Nephron progenitor cell (in vitro differentiated cells): Measurements from ENCODE around the gene UBAP2L.
A peak's percentile ranks its signal among the peaks of the same experiment; 100 is the strongest.

Experiments
- DNase-seq: peaks from one replicate; pipeline ENCODE4 v3.0.0; 2021
- H3K27ac Mint-ChIP-seq: 2 replicates; pipeline ENCODE4 v1.8.0; 2021; ENCODE audit warnings: mild to moderate bottlenecking, moderate library complexity, mixed read lengths
- H3K27me3 Mint-ChIP-seq: 2 replicates; pipeline ENCODE4 v1.8.0; 2021; ENCODE audit warnings: mild to moderate bottlenecking, low read depth, mixed read lengths; ENCODE audit not compliant: poor library complexity
- H3K36me3 Mint-ChIP-seq: 2 replicates; pipeline ENCODE4 v1.8.0; 2021; ENCODE audit warnings: low read depth, mixed read lengths
- H3K4me1 Mint-ChIP-seq: 2 replicates; pipeline ENCODE4 v1.8.0; 2021; ENCODE audit warnings: mixed read lengths
- H3K4me3 Mint-ChIP-seq: 2 replicates; pipeline ENCODE4 v1.8.0; 2021; ENCODE audit warnings: mild to moderate bottlenecking, moderate library complexity, mixed read lengths
- H3K9me3 Mint-ChIP-seq: 2 replicates; pipeline ENCODE4 v1.8.0; 2021; ENCODE audit warnings: mild to moderate bottlenecking, moderate library complexity, mixed read lengths
- TF ChIP-seq, protein P1 (sequence below): fragments of 200-600 bp; sonication (generic); IDR thresholded peaks from 2 replicates; pipeline ENCODE4 v1.5.0; 2021; ENCODE audit warnings: antibody characterized with exemption

UBAP2L gene

DNA sequence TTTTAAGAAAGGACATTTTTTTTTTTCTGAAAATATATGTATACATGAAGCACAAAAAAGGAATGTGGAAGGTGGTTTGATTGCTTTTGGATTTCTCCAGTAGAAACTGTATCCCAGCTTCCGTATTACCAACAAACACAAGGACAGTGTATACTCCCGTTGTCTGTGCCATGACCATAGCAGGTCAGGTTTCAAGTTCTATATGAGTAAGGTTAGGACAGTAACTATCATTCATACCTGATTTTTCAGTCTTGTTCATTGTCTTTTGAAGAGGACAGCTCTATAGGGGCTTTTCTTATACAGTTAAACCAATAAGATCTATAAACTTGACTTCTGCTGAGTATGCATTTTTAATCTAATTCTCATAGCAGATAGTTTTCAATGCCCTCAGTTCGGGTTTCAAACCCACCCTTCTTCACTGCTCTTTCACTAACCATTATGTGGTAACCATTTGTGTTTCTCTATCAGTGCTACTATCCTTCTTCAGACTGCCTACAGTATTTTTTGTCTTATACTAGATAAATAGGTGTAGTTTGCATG lies 19.6 kb downstream of the UBAP2L start:
- no peak for DNase-seq
- Mint-ChIP-seq H3K27me3 (no peaks in the 10 kb centered on the region), H3K4me1 (no peaks in the 10 kb centered on the region), H3K36me3 (peaks cover 84% of the 10 kb centered on the region), H3K9me3 (no peaks in the 10 kb centered on the region), H3K4me3 (no peak overlapping the region), H3K27ac (no peak overlapping the region)
- TF ChIP-seq, protein P1, sequence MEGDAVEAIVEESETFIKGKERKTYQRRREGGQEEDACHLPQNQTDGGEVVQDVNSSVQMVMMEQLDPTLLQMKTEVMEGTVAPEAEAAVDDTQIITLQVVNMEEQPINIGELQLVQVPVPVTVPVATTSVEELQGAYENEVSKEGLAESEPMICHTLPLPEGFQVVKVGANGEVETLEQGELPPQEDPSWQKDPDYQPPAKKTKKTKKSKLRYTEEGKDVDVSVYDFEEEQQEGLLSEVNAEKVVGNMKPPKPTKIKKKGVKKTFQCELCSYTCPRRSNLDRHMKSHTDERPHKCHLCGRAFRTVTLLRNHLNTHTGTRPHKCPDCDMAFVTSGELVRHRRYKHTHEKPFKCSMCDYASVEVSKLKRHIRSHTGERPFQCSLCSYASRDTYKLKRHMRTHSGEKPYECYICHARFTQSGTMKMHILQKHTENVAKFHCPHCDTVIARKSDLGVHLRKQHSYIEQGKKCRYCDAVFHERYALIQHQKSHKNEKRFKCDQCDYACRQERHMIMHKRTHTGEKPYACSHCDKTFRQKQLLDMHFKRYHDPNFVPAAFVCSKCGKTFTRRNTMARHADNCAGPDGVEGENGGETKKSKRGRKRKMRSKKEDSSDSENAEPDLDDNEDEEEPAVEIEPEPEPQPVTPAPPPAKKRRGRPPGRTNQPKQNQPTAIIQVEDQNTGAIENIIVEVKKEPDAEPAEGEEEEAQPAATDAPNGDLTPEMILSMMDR, result no peak

DNA sequence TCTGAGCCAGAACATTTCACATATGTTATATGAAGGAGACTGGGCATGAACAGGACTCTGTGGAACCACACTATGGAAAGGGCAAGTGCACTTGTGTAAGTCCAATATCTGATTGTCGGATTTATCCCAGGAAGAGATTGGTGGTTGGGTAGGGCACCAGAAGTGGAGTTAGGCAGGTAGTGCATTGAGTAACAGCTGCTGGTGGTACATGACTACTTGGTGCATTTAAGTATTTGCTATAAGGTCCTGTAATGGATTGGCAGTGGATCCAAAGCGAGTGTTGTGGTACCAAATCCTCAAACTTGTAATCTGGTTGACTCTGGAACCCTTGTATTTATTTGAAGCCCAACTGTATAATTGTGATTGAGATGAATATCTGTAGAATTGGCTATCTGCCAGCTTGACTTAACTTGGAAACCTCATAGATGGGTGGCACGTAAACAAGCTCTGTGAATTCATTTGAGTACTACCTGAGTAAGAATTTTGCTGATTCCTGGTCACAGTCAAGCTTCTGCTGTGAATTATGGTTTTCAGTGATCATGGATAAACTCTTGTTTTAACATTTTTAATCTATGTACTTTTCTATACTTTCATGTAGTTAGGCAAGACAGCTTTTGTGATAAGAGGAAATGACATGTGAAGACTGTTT lies 21.1 kb downstream of the UBAP2L start:
- Mint-ChIP-seq H3K4me3 (no peak overlapping the region), H3K36me3 (peaks cover 82% of the 10 kb centered on the region), H3K4me1 (no peaks in the 10 kb centered on the region), H3K9me3 (no peaks in the 10 kb centered on the region), H3K27me3 (no peaks in the 10 kb centered on the region), H3K27ac (peak overlapping the region; percentile 30)
- TF ChIP-seq, protein P1, result no peak
- DNase-seq, result no peak

DNA sequence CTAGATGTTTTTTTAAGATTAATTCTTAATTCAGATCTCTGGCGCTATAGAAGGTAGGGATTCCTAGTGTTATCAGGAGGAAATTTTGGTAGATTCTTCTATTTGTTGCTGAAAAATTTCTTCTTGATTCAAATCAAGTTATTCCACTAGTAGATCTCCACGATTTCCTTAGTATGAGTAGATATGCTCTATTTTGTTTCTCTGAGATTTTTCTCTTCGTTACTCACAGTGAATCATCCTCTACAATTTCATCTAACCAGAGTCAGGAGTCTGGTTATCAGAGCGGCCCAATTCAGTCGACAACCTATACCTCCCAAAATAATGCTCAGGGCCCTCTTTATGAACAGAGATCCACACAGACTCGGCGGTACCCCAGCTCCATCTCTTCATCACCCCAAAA lies 32.9 kb downstream of the UBAP2L start:
- Mint-ChIP-seq H3K36me3 (peaks cover 80% of the 10 kb centered on the region), H3K27me3 (no peaks in the 10 kb centered on the region), H3K4me1 (no peaks in the 10 kb centered on the region), H3K9me3 (no peaks in the 10 kb centered on the region), H3K4me3 (no peak overlapping the region), H3K27ac (no peak overlapping the region)
- TF ChIP-seq, protein P1, result no peak
- no peak for DNase-seq

DNA sequence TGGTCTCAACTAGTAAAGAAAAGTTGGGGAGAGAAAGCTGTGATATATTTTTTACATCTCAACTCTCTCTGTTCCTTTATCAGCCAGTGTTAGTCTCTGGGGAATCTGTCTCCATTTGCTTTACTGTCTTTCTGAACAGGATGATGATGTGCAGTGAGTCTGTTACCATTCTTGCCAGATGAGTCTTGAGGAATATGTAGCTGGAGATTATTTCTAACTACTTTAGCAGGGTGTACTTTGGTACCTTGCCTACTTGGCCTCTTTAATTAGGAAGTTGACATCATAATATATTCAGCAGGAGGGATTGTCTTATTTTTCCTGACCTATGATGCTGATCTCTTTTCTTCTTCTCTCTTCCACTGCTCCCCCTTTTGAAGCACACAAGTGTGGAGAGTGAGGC lies 35.9 kb downstream of the UBAP2L start:
- Mint-ChIP-seq H3K4me1 (no peaks in the 10 kb centered on the region), H3K36me3 (peaks cover 75% of the 10 kb centered on the region), H3K27me3 (no peaks in the 10 kb centered on the region), H3K4me3 (no peak overlapping the region), H3K27ac (no peak overlapping the region), H3K9me3 (no peaks in the 10 kb centered on the region)
- TF ChIP-seq, protein P1, result no peak
- no peak for DNase-seq

DNA sequence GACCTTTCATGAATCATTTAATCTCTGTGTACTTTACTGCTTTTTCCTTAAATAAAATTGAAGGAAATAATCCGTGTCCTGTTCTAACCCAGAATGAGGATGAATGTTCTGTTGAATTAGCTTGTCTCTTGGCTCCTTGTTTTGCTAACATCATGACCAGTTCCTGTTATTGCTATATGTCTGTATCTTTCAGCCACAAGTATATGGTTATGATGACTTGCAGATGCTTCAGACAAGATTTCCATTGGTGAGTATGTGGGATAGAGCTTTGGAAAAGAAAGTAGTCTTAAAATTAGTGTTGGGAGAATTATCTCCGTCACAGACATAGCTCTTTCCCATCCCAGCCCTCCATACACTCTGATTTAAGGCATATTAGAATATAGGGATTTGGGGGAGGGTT lies 38.0 kb downstream of the UBAP2L start:
- H3K36me3 Mint-ChIP-seq, result peaks cover 93% of the 10 kb centered on the region
- no peaks in the 10 kb centered on the region for H3K4me1 Mint-ChIP-seq
- DNase-seq, result no peak
- no peak overlapping the region for H3K4me3 Mint-ChIP-seq
- H3K9me3 Mint-ChIP-seq, result no peaks in the 10 kb centered on the region
- no peak overlapping the region for H3K27ac Mint-ChIP-seq
- TF ChIP-seq, protein P1, result no peak
- H3K27me3 Mint-ChIP-seq, result no peaks in the 10 kb centered on the region

DNA sequence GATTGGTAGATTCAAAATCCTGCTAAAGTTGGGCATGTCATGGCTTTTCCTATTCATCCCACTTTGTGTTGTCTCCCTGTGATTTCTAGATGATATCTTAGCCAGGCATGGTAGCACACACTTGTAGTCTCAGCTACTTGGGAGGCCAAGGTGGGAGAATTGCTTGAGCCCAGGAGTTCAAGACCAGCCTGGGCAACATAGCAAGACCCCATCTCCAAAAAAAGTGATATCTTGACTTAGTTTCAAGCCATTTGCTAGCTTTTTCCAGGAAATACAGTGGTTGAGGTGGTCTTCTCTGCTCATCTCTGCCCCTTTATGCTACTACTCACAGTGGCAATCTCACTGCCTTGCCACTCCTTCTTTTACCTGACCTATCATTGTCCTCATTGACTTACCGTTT lies 39.4 kb downstream of the UBAP2L start:
- H3K27me3 Mint-ChIP-seq, result no peaks in the 10 kb centered on the region
- DNase-seq, result no peak
- TF ChIP-seq, protein P1, result no peak
- H3K9me3 Mint-ChIP-seq, result no peaks in the 10 kb centered on the region
- no peaks in the 10 kb centered on the region for H3K4me1 Mint-ChIP-seq
- no peak overlapping the region for H3K27ac Mint-ChIP-seq
- no peak overlapping the region for H3K4me3 Mint-ChIP-seq
- H3K36me3 Mint-ChIP-seq, result peaks cover 85% of the 10 kb centered on the region
